Fibroblast of skin of back (primary cell): ENCODE results near the gene ABCB8.

ENCODE experiments used
- DNase-seq: peaks from one replicate; pipeline ENCODE4 v3.0.0-alpha.2; 2013

The ABCB8 gene

DNA sequence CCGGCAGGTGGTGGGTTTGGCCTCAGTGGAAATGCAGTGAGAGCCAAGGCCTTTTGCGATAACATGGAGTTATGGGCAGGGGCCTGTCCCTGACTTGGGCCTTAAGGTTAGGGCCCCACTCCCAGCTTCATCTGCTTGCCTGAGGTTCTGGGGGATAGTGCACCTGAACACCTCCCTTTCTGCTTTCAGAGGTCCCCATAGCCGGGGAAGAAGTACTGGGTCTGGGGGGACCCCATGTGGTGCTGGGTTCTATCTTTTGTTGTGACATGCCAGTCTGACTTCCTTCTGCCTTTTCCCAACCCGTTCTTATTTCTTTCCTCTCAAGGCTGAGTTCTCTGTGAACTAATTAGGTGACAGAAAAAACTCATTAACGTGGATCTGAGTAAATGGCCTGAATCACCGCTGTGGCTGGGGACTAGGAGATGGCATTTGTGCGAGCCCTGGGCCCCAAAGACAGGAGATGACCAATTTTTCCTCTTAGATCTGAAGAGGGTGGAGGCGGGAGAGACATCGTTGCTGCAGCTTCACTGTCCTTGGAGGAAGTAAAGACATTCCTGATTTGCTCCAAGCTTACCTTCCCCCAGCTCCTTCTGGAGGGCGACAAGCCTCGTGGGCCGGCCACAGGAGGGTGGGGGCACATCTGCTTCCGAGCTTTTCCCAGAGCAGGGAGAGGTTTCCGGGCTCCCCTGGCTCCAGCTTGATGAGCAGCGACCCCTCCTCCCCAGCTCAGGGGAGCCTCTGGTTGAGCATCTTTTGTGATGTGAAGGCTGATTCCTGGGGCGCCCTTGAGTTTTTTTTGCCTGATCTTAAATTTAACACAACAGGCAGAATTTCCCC, 60.0 kb downstream of the ABCB8 start:
- DNase-seq, result peak; percentile 48

DNA sequence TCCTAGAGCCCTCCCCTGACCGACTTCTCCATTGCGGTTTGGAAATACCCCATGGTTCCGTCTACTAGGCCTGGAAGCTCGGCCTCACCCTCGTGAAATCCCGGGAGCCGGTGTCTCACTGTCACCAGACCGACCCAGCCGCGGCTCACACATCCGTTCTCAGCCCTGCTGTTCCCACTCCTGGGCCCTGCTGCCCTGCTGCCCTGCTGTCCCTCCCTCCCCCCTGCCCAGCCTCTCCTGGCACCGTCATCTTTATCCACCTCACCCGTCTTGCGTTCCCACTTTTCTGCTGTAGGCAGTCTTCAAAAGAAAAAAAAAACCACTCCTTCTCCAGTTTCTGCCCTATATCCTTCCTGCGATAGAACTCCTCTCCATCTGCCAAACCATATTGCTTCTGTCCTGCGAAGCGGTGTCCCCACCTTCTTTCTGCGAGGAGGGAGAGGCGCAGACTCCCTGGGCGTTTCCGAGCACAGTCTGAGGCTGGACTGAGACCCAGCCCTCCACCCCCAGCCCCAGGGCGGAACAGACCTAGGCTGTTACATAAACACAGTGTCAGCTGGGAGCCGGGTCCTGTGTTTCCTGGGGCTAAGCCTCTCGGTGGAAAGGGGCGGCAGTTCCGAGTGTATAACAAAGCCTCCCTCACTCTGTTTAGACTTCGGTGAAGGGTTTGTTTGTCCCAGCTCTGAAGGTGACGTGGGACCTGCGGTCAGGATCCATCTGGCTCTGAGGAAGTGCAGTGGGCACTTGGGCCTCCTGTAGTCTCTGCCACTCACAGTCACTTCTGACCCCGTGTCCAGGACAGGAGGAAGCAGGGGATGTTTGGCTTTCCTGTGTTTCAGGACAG, 60.8 kb downstream of the ABCB8 start:
- DNase-seq, result peak; percentile 46

DNA sequence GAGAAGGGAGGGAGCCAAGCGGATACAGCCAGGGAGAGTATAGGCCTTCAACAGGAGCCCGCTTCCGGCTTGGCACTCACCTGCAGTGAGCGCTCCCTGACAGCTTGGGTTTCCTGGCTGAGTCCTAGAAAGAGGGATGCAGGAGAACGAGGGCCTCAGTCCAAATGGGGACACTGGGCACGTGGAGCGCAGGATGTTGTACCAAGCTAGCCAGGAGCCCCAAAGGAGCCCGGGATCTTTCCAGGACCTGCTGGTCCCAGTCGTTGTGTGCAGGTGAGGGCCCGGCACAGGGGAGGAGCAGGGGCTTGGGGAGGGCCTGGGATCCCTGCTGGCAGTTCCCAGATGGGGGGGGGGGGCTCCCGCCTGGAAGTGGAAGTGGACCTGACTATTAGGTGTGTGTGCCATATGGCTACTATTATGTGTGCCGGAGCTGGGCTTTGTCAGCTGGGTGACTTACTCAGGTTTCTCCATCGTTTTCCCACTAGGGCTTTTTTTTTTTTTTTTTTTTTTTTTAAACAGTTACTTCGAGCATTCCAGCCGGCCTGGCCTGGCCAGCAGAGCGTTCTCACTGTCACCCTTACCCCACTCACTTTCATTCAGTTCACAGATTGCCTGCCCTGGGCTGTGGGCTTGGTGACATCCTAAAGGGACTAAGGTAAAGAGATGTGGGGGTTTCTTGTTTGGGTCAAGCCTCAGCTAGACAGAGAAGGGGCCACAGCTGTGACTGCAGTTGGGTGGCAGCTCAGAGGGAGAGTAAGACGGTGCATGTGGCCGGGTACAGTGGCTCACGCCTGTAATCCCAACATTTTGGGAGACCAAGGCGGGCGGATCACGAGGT, 61.9 kb downstream of the ABCB8 start:
- DNase-seq, result no peak

DNA sequence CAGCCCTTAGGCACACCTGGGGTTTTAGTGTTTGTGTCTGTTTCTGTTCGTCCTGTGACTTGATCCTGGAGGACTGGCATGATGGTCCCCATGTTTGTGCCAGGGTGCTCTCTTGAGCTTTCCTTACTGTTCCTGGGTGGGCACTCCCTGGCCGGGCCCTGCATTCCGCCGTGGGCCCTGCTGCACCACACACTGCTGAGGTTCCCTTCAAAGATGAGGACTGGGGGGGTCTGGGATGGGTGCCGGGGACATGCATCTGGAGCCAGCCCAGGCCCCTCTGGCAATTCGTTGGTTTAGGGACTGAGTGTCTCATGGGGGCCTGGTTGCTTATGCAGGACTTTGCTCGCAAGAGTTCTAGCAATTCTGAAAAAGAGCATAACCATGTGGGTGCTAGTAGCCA, 62.8 kb downstream of the ABCB8 start:
- DNase-seq, result no peak

DNA sequence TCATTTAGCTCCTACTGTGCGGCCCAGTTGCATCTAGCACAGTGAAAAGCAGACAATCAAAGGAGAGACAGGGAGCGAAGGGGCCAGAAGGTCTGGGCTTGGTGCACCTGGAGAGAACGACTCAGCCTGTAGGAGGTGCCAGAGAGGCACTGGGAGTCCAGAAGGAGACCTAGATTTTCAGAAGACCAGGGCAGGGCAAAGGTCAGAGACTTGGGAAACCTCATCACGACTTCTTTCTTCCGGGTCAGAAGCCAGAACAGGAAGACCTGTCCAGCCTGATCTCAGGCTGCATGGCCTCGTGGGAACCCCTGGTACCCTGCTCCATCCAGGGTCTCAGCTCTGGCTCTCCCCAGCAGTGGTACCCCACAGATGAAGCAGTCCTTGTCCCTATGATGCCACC, 63.2 kb downstream of the ABCB8 start:
- DNase-seq, result no peak

DNA sequence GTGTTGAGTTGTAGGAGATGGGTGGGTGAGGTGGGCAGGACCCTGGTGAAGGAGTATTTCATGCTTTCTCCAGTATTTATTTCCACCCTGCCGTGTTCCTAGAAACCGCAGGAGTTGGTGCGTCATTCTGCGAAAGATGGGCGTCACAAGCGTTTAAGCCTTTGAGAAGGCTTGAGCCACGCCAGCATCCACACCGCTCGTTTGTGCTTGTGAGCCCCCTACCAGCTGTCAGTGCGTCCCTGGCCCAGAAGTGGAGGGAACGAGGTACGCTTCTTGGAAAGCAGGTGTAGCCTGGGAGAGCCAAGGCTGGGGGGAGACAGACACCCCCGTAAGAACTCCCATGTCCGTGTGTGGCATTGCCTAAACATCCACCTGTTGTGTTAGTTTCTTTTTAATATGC, 63.7 kb downstream of the ABCB8 start:
- no peak for DNase-seq

DNA sequence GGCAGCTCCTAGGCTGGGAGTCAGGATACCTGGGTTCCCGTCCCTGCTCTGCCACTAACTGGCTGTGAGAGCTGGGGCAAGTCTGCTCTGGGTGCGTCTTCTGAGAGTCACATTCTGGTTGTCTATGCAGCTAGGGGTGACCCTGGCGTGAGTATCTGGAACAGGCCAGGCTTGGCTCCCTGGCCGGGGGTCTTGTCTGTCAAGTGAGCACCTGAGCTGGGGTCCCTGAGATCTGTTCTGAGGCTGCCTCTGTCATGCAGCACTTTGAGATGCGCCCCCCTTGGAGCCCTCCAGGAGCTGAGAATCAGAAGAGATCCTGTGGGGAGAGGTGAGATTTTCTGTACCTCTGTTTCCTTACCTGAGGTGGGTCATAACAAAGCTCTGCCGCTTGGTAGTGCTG, 65.5 kb downstream of the ABCB8 start:
- DNase-seq, result no peak

DNA sequence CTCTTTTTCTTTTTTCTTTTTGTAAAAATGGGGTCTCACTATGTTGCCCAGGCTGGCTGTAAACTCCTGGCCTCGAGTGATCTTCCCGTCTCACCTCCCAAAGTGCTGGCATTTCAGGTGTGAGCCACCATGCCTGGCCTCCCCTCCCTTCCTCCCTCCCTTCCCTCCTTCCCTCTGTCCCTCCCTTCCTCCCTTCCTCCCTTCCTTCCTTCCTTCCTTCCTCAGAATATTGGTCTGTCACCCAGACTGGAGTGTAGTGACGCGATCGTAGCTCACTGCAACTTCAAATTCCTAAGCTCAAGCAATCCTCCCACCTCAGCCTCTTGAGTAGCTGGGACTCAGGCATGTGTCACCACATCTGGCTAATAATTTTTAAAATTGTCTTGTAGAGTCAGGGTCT, 66.4 kb downstream of the ABCB8 start:
- no peak for DNase-seq

DNA sequence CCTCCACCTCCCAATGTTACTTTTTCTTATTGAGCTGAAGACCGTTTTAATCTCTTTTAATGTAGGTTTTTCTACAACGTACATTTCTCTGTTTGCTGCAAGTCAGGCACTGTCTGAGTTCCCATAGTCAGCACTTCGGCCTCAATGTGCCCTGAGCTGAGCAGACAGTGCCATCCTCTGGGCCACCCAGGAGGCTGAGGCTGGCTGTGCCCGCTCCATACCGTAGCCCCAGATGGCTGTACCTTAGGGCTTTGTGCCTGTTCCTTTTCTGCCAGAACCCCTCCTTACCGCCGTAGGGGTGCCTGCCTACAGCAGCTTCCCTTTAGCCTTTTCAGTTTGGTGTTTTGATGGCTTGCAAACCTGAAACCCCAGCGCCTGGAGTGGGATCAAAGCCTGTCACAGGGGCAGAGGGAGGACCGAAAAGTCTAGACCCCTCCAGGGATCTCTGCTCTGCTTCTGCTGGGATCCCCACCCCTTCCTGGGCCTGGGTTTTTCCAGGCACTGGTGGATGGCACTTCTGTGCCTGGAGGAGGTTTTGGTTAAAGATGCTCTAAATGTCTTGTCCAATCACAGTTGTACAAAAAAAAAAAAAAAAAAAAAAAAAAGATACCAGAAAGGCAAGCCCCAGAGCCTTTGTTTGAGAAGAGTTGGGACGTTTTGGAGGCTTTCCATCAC, 67.0 kb downstream of the ABCB8 start:
- no peak for DNase-seq

DNA sequence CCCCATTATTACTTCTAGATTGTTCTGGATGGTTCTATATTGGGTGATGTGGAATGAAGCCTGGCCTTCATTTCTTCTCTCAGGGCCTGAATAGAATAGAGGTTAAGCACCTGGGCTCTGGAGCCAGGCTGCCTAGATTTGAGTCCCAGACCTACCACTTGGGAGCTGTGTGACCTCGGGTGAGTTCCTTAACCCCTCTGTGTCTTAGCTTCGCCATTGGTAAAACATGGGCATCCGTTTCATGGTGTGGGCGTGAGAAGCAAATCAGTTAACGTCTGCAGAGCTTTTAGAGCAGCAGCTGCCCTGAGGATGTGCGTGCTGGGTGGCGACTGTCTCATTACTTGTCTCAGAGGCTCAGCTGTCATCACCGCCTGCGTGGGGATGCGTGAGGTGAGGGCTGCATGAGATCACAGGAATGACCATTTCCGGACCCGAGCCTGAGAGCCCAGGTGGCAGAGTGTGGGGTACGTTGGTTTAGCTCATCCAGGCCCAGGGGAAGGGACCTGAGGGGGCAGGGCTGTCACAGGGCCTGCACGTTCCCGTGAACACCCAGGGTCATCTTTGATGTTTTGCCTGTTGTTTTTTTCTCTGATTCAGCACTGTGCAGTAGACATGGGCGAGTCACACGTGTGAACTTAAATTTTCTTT, 67.7 kb downstream of the ABCB8 start:
- peak; percentile 35 for DNase-seq
